ENCODE data around the gene HIVEP3. TPM values are rescaled to one million over a fixed set of nuclear protein-coding genes. Genes with fewer than 3 reads are reported as not detected.
"Not testable (repeated sequence)": the region's sequence is repeated elsewhere in the genome, so short reads cannot be mapped to it uniquely, and the experiment has no call there.

The HIVEP3 gene
- total RNA-seq, 6 experiments from 2014 or later = 1.4 to 3.9 (median 2.2) TPM

- WGBS (ENCODE audit: insufficient coverage, low coverage, low lambda C conversion rate, missing lambda C conversion rate) = 79% methylated on average over 2 of the region's 2 CpGs
Observed at GRCh38 chr1:41952208-41952607, 33.5 kb upstream of the HIVEP3 start.

DNA sequence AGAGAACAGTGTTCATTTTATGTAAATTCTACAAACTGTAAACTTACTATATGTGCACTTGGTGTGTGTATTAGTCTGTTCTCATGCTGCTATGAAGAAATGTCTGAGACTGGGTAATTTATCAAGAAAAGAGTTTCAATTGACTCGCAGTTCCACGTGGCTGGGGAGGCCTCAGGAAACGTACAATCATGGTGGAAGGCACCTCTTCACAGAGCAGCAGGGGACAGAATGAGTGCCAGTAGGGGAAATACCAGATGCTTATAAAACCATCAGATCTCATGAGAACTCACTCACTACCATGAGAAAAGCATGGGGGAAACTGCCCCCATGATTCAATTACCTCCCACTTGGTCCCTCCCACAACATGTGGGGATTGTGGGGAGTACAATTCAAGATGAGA lies 32.8 kb upstream of the HIVEP3 start:
- 80% methylated on average over 3 of the region's 3 CpGs for WGBS (ENCODE audit: insufficient coverage, low coverage, low lambda C conversion rate, missing lambda C conversion rate)
- H3K4me1 ChIP-seq; H3K27ac ChIP-seq; H3K9me3 ChIP-seq; ATAC-seq; H3K4me3 ChIP-seq; H3K27me3 ChIP-seq; H3K36me3 ChIP-seq; DNase-seq; intact Hi-C loops (cut with DNase I): not testable (repeated sequence)

More at GRCh38 chr1:41952208-41952607, 33.5 kb upstream of the HIVEP3 start:
- H3K27me3 ChIP-seq = no peaks in the 10 kb centered on the region
- TF ChIP-seq CTCF (IDR thresholded peaks at IDR 0.05) (no peak), POLR2A (IDR thresholded peaks at IDR 0.05) (no peak)
- DNase-seq (no peak), ATAC-seq (no peak)
- no peak overlapping the region for H3K4me3 ChIP-seq
- no peaks in the 10 kb centered on the region for H3K9me3 ChIP-seq
- no peak overlapping the region for H3K27ac ChIP-seq
- intact Hi-C loops (cut with DNase I) = no loop called here
- no peaks in the 10 kb centered on the region for H3K4me1 ChIP-seq
- H3K36me3 ChIP-seq = no peaks in the 10 kb centered on the region

- intact Hi-C loops (cut with DNase I) = no loop called here
- ATAC-seq (no peak), DNase-seq (no peak)
- Histone ChIP-seq H3K9me3 (no peaks in the 10 kb centered on the region), H3K27me3 (no peaks in the 10 kb centered on the region), H3K4me1 (no peaks in the 10 kb centered on the region), H3K27ac (no peak overlapping the region), H3K4me3 (no peak overlapping the region), H3K36me3 (no peaks in the 10 kb centered on the region)
- WGBS (ENCODE audit: insufficient coverage, low coverage, low lambda C conversion rate, missing lambda C conversion rate) = 38% methylated on average over 1 of the region's 1 CpG
- TF ChIP-seq POLR2A (IDR thresholded peaks at IDR 0.05) = no peak
- no peak for TF ChIP-seq CTCF (IDR thresholded peaks at IDR 0.05)
Observed at GRCh38 chr1:41950820-41951219, 32.1 kb upstream of the HIVEP3 start.

DNA sequence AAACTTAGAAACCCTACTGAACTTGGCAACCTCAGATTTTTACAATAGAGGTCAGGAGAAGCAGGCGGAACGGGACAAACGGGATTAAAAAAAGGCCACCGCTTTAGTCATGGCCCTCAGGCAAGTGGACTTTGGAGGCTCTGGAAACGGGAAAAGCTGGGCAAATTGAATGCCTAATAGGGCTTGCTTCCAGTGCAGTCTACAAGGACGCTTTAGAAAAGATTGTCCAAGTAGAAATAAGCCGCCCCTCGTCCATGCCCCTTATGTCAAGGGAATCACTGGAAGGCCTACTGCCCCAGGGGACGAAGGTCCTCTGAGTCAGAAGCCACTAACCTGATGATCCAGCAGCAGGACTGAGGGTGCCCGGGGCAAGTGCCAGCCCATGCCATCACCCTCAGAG lies 27.2 kb upstream of the HIVEP3 start:
- H3K27me3 ChIP-seq; H3K36me3 ChIP-seq; H3K9me3 ChIP-seq; H3K27ac ChIP-seq; H3K4me1 ChIP-seq; ATAC-seq; intact Hi-C loops (cut with DNase I); H3K4me3 ChIP-seq: not testable (repeated sequence)
- DNase-seq = peak; percentile 55 to 83 (median 68)
- 42% methylated on average over 9 of the region's 10 CpGs for WGBS (ENCODE audit: insufficient coverage, low coverage, low lambda C conversion rate, missing lambda C conversion rate)

DNA sequence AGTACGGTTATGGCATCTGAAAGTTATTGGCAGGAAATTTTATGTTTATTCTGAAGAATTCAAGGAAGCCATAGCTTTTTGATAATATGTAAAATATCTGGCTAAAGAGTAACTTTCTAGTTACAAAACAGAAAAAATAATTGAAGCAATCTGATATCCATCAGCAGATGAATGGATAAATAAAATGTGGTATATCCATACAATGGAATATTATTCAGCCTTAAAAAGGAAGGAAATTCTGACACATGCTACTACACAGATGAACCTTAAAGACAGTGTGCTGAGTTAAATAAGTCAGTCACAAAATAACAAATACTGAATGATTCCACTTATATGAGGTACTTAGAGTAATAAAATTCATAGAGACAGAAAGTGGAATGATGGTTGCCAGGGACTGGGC lies 25.0 kb upstream of the HIVEP3 start:
- no peak overlapping the region for H3K27ac ChIP-seq
- 90% methylated on average over 1 of the region's 1 CpG for WGBS (ENCODE audit: insufficient coverage, low coverage, low lambda C conversion rate, missing lambda C conversion rate)
- no peak for ATAC-seq
- H3K4me3 ChIP-seq = no peak overlapping the region
- no peaks in the 10 kb centered on the region for H3K4me1 ChIP-seq
- DNase-seq = no peak
- TF ChIP-seq POLR2A (IDR thresholded peaks at IDR 0.05) = no peak
- no peak for TF ChIP-seq CTCF (IDR thresholded peaks at IDR 0.05)
- intact Hi-C loops (cut with DNase I) = no loop called here
- no peaks in the 10 kb centered on the region for H3K9me3 ChIP-seq
- H3K27me3 ChIP-seq = no peaks in the 10 kb centered on the region
- no peaks in the 10 kb centered on the region for H3K36me3 ChIP-seq

- no peaks in the 10 kb centered on the region for H3K9me3 ChIP-seq
- H3K27me3 ChIP-seq = no peaks in the 10 kb centered on the region
- ATAC-seq = no peak
- no peak overlapping the region for H3K4me3 ChIP-seq
- no peaks in the 10 kb centered on the region for H3K4me1 ChIP-seq
- TF ChIP-seq POLR2A (IDR thresholded peaks at IDR 0.05) = no peak
- TF ChIP-seq CTCF (IDR thresholded peaks at IDR 0.05) = no peak
- no peak for DNase-seq
- no peak overlapping the region for H3K27ac ChIP-seq
- intact Hi-C loops (cut with DNase I) = no loop called here
- no peaks in the 10 kb centered on the region for H3K36me3 ChIP-seq
Observed at GRCh38 chr1:41942278-41942677, 23.6 kb upstream of the HIVEP3 start.

Data from right lobe of liver (tissue), 6 donors.